Upper lobe of left lung (tissue), 6 donors: ENCODE measurements around the gene MYO16. TPM values are rescaled to one million over a fixed set of nuclear protein-coding genes. Genes with fewer than 3 reads are reported as not detected.
"Not testable (repeated sequence)": the region's sequence is repeated elsewhere in the genome, so short reads cannot be mapped to it uniquely, and the experiment has no call there.

Source experiments
- ATAC-seq, 2 donors: fragments of 200-7000 bp; cut with Tn5 transposase; one replicate each; pipeline ENCODE4 v1.9.1; 2022; ENCODE audit warnings: mild to moderate bottlenecking in 2 of 2, moderate library complexity in 2 of 2; ENCODE audit not compliant: low FRiP score in 2 of 2
- DNase-seq, 2 donors: peaks; one replicate each; pipeline ENCODE4 v3.0.0-alpha.2; 2019 to 2020
- H3K27ac ChIP-seq, 4 donors: fragments of 200-600 bp; sonication (generic); one replicate each; pipeline ENCODE4 v1.5.1; 2016 to 2019
- H3K27me3 ChIP-seq, 4 donors: fragments of 200-600 bp; sonication (generic); one replicate each; pipeline ENCODE4 v1.5.1; 2017 to 2019
- H3K36me3 ChIP-seq, 4 donors: fragments of 200-600 bp; sonication (generic); one replicate each; pipeline ENCODE4 v1.5.1; 2016 to 2019
- H3K4me1 ChIP-seq, 4 donors: fragments of 200-600 bp; sonication (generic); one replicate each; pipeline ENCODE4 v1.5.1; 2018 to 2019
- H3K4me3 ChIP-seq, 4 donors: fragments of 200-600 bp; sonication (generic); one replicate each; pipeline ENCODE4 v1.5.1; 2017 to 2019; ENCODE audit warnings: mild to moderate bottlenecking in 2 of 4, moderate library complexity in 1 of 4
- H3K9me3 ChIP-seq, 4 donors: fragments of 200-600 bp; sonication (generic); one replicate each; pipeline ENCODE4 v1.5.1; 2018 to 2019
- EP300 ChIP-seq, 4 donors: sonication (generic); formaldehyde crosslinking; IDR thresholded peaks; one replicate each; pipeline ENCODE4 v1.5.1; 2017; ENCODE audit warnings: antibody characterized with exemption in 4 of 4, control low read depth in 2 of 4
- POLR2A ChIP-seq, 4 donors: fragments of 450-650 bp; IDR thresholded peaks; one replicate each; pipeline ENCODE4 v1.5.1; 2016 to 2017; ENCODE audit warnings: antibody characterized with exemption in 4 of 4, mild to moderate bottlenecking in 2 of 4
- POLR2AphosphoS5 ChIP-seq, 2 donors: sonication (generic); formaldehyde crosslinking; IDR thresholded peaks; one replicate each; pipeline ENCODE4 v1.5.1; 2017; ENCODE audit warnings: antibody characterized with exemption in 2 of 2
- WGBS, 2 donors: methylation state at CpG; one replicate each; pipeline ENCODE4 v1.1.5; 2017 to 2018; 5-methylcytosine and 5-hydroxymethylcytosine counted together
- total RNA-seq, 6 donors: library from RNA; depleted of rRNA in 4 of 6; stranded (reverse); fragments of >200 nt in 4 of 6; gene quantifications; one replicate each; pipeline versions ENCODE4 v1.1.0 to v1.2.1, GENCODE V29; 2016 to 2021
- TF ChIP-seq, protein P1 (sequence below), 6 experiments: fragments of 450-650 bp in 4 of 6; fragments of 200-600 bp in 2 of 6; sonication (generic) in 2 of 6; IDR thresholded peaks; one replicate each; pipeline ENCODE4 v1.5.1; 2016 to 2019; ENCODE audit warnings: antibody characterized with exemption in 6 of 6
- donor health status: DM: no; HTN: no; CAD: no; lungs with moderate emphysema.
- donor health status: DM: no; HTN: yes; CAD: no; lungs with severe emphysema.

The MYO16 gene
- total RNA-seq, 6 donors from 2014 or later: under 0.01 to 0.55 (median 0.20) TPM; not detected in 1

DNA sequence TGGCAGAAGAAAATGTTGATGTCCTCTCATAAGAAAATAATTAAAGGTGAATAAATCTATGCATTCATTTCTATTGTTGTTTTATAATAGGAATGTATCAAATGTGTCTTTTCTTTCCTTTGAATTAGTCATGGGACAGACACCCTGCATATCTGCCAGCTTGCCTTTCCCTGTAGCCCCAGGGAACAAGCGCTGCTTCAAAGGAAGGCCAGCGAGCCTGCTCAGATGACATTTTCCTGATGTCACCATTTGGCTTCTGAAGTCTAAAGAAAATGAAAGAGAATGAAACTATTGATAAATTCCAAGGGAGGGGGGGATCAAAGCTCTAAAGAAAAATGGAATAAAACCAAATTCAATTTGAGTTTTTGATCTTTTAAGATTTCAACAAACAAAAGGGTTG, 582.2 kb downstream of the MYO16 start:
- Histone ChIP-seq H3K4me3 (no peak overlapping the region), H3K9me3 (no peaks in the 10 kb centered on the region), H3K4me1 (no peaks in the 10 kb centered on the region), H3K36me3 (no peaks in the 10 kb centered on the region), H3K27ac (no peak overlapping the region), H3K27me3 (no peaks in the 10 kb centered on the region)
- WGBS, 2 donors: 55 to 76% methylated on average over 2 of the region's 2 CpGs
- DNase-seq (no peak), ATAC-seq (no peak)
- TF ChIP-seq POLR2A (IDR thresholded peaks at IDR 0.05) (no peak), EP300 (IDR thresholded peaks at IDR 0.05) (no peak), POLR2AphosphoS5 (IDR thresholded peaks at IDR 0.05) (no peak)
- TF ChIP-seq, protein P1, sequence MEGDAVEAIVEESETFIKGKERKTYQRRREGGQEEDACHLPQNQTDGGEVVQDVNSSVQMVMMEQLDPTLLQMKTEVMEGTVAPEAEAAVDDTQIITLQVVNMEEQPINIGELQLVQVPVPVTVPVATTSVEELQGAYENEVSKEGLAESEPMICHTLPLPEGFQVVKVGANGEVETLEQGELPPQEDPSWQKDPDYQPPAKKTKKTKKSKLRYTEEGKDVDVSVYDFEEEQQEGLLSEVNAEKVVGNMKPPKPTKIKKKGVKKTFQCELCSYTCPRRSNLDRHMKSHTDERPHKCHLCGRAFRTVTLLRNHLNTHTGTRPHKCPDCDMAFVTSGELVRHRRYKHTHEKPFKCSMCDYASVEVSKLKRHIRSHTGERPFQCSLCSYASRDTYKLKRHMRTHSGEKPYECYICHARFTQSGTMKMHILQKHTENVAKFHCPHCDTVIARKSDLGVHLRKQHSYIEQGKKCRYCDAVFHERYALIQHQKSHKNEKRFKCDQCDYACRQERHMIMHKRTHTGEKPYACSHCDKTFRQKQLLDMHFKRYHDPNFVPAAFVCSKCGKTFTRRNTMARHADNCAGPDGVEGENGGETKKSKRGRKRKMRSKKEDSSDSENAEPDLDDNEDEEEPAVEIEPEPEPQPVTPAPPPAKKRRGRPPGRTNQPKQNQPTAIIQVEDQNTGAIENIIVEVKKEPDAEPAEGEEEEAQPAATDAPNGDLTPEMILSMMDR (IDR thresholded peaks at IDR 0.05): no peak

DNA sequence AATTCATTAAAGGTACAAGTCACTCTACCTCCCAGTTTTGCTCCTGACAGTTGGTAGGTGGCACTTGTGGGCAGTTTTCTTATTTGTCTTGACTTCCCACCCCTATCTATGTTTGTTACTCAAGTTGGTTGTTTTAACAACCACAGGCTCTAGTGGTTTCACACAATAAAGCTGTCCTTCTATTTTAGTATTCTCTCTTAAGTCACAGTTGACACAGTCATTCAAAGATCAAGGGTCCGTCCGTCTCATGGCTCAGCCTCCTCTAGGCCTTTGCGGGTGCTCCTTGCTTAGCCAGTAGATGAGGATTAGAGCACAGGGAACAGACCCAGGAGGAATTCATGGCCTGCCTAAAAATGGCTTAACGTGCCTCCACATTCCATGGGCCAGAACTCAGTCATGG, 583.2 kb downstream of the MYO16 start:
- ATAC-seq (no peak), DNase-seq (no peak)
- H3K27me3 ChIP-seq: no peaks in the 10 kb centered on the region
- H3K9me3 ChIP-seq: no peaks in the 10 kb centered on the region
- 77 to 84% methylated on average over 4 of the region's 4 CpGs for WGBS, 2 donors
- no peaks in the 10 kb centered on the region for H3K36me3 ChIP-seq
- no peak overlapping the region for H3K27ac ChIP-seq
- TF ChIP-seq, protein P1 (IDR thresholded peaks at IDR 0.05): no peak
- TF ChIP-seq POLR2AphosphoS5 (IDR thresholded peaks at IDR 0.05) (no peak), EP300 (IDR thresholded peaks at IDR 0.05) (no peak), POLR2A (IDR thresholded peaks at IDR 0.05) (no peak)
- no peaks in the 10 kb centered on the region for H3K4me1 ChIP-seq
- no peak overlapping the region for H3K4me3 ChIP-seq

DNA sequence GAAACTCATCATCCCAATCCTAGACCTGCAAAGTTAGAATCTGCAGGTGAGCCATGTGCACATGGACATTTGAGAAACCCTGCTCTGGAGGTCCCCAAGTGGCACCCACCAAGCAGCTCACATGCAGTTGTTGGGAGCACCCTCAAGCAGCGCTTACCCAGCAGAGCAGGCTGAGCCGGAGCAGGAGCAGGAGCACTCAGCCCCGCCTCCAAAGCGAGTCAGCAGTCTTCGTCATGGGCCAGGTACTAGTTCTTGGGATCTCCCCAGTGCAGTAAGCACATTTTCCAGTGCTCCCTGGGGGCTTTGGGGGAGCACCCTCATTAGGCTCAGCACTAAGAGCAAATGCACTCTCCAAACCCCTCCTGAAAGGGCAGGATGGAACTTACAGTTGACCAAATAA, 584.3 kb downstream of the MYO16 start:
- no peaks in the 10 kb centered on the region for H3K9me3 ChIP-seq
- 91 to 100% methylated on average over 3 to 5 of the region's 5 CpGs for WGBS, 2 donors
- no peaks in the 10 kb centered on the region for H3K27me3 ChIP-seq
- peak; percentile 31 to 46 for ATAC-seq
- H3K4me3 ChIP-seq: no peak overlapping the region
- no peaks in the 10 kb centered on the region for H3K4me1 ChIP-seq
- H3K36me3 ChIP-seq: no peaks in the 10 kb centered on the region
- H3K27ac ChIP-seq: no peak overlapping the region
- TF ChIP-seq EP300 (IDR thresholded peaks at IDR 0.05): no peak
- no peak for TF ChIP-seq POLR2A (IDR thresholded peaks at IDR 0.05)
- TF ChIP-seq POLR2AphosphoS5 (IDR thresholded peaks at IDR 0.05): no peak
- TF ChIP-seq, protein P1 (IDR thresholded peaks at IDR 0.05): no peak
- peak in 1 of 2 donors; percentile 11 for DNase-seq

DNA sequence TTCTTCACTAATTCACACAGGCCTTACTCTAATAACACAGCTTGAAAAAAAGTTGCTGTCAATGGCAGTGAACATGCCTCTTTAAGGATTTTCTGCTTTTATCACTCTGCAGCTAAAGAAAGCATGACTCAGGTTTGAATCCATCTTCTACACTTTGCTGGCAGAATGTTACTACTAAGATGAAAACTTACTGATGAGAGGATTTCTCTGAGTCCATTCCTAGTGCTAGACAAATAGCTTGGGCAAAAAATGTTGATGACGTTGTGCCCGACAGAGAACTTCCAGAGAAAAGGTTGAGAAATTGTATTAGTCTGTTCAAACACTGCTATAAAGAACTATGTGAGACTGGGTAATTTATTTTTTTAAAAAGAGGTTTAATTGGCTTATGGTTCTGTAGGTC, 585.0 kb downstream of the MYO16 start:
- Histone ChIP-seq H3K27ac (no peak overlapping the region), H3K4me3 (no peak overlapping the region), H3K4me1 (no peaks in the 10 kb centered on the region), H3K27me3 (no peaks in the 10 kb centered on the region), H3K9me3 (no peaks in the 10 kb centered on the region), H3K36me3 (no peaks in the 10 kb centered on the region)
- 89 to 90% methylated on average over 2 of the region's 2 CpGs for WGBS, 2 donors
- ATAC-seq (no peak), DNase-seq (no peak)
- TF ChIP-seq POLR2AphosphoS5 (IDR thresholded peaks at IDR 0.05) (no peak), POLR2A (IDR thresholded peaks at IDR 0.05) (no peak), EP300 (IDR thresholded peaks at IDR 0.05) (no peak)
- TF ChIP-seq, protein P1 (IDR thresholded peaks at IDR 0.05): no peak

DNA sequence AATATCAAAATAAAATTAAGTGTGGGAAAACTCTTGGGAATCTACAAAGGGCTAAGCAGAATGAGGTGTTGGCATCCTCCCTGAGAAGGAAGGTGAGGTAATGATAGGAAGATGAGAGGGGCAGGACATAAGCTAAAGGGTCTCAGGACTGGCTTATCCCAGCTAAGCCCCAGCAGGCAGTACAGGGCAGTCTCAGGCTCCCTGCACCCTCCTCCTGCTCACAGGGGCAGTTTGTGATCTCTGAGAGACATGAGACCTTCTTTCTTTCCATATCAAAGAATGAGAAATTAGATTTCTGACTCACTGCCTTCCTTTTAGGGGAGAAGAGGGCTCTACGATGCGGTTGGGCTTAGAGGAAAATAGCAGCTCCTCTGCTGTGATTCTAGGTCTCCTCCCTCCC, 586.0 kb downstream of the MYO16 start:
- H3K27ac ChIP-seq: no peak overlapping the region
- no peaks in the 10 kb centered on the region for H3K27me3 ChIP-seq
- ATAC-seq: no peak
- no peaks in the 10 kb centered on the region for H3K36me3 ChIP-seq
- DNase-seq: no peak
- no peaks in the 10 kb centered on the region for H3K9me3 ChIP-seq
- no peaks in the 10 kb centered on the region for H3K4me1 ChIP-seq
- no peak overlapping the region for H3K4me3 ChIP-seq
- WGBS, 2 donors: 65 to 94% methylated on average over 2 of the region's 2 CpGs
- TF ChIP-seq, protein P1 (IDR thresholded peaks at IDR 0.05): no peak
- TF ChIP-seq POLR2AphosphoS5 (IDR thresholded peaks at IDR 0.05): no peak
- TF ChIP-seq EP300 (IDR thresholded peaks at IDR 0.05): no peak
- TF ChIP-seq POLR2A (IDR thresholded peaks at IDR 0.05): no peak

DNA sequence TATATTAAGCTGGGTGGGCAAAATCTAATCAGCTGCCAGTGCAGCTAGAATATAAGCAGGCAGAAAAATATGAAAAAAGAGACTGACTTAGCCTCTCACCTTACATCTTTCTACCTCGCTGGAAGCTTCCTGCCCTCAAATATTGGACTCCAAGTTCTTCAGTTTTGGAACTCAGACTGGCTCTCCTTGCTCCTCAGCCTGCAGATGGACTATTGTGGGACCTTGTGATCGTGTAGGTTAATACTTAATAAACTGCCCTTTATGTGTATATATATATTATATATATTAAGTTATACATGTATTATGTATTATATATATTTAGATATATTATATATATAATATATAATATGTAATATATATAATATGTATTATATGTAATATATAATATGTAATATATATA, 588.1 kb downstream of the MYO16 start:
- H3K27ac ChIP-seq, H3K9me3 ChIP-seq, H3K4me1 ChIP-seq, DNase-seq, H3K27me3 ChIP-seq, ATAC-seq, H3K4me3 ChIP-seq, H3K36me3 ChIP-seq: not testable (repeated sequence)
- 71 to 93% methylated on average over 2 of the region's 2 CpGs for WGBS, 2 donors
